ENCODE data around the gene FYN.

- no peak for TF ChIP-seq POLR2AphosphoS5 (IDR thresholded peaks at IDR 0.05; ENCODE audit: borderline replicate concordance, low read depth, low read length)
- no peak for TF ChIP-seq EZH2 (IDR thresholded peaks at IDR 0.05)
- TF ChIP-seq FOXP2 (optimal IDR thresholded peaks at IDR 0.05; ENCODE audit: control extremely low read depth, extremely low read length, insufficient read depth), result no peak
Measured at GRCh38 chr6:111779031-111779430, 94.2 kb downstream of the FYN start.
